GM18507 (cell line): ENCODE data around the gene ZNF343.

Experiments used
- DNase-seq: peaks from one replicate; pipeline ENCODE4 v3.0.0; 2011; ENCODE audit warnings: low read depth; ENCODE audit not compliant: insufficient read length; ENCODE audit errors: extremely low spot score
- FAIRE-seq: peaks from 2 replicates; lab custom pipeline; 2011; peaks lifted over from hg19 to GRCh38; lab: Jason Lieb, UNC

Gene ZNF343

DNA sequence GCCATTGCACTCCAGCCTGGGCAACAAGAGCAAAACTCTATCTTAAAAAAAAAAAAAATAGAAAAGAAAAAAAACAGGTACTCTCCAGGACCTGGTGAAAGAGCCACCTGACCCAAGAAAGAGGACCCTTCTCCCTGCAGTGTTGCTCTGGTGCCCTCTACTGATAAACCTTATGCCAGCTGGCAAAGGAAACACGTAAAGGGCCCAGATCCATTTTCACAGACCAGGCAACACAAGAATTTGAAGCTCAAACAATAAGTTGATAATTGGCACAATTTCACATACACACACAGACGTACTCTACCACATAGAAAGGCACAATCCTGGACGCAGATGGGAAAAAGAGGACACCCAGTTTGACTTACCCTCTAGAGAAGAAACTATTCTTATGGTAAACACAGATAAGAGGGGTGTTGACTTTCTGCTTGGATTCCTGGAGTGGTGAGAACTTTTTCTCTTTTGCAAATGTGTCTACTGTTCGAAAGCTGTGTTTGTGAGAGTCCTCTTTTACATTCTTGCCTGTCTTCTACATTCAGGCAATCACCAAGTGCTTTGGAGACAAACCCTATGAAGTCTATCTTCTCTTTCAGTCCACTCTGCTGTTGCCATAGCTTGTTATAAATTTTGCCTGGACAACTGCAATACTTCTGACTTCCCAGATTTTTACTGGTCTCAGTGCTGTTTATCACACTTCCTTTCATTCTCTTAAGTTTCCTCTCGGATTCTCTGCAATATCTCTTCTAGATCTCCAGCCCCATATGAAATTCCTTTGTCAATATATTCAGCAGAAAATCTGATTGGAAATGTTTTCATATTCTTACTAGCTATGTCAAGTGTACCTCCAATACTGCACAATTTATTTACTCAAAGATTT is 31.7 kb downstream of the ZNF343 start:
- FAIRE-seq (no peak), DNase-seq (no peak)

DNA sequence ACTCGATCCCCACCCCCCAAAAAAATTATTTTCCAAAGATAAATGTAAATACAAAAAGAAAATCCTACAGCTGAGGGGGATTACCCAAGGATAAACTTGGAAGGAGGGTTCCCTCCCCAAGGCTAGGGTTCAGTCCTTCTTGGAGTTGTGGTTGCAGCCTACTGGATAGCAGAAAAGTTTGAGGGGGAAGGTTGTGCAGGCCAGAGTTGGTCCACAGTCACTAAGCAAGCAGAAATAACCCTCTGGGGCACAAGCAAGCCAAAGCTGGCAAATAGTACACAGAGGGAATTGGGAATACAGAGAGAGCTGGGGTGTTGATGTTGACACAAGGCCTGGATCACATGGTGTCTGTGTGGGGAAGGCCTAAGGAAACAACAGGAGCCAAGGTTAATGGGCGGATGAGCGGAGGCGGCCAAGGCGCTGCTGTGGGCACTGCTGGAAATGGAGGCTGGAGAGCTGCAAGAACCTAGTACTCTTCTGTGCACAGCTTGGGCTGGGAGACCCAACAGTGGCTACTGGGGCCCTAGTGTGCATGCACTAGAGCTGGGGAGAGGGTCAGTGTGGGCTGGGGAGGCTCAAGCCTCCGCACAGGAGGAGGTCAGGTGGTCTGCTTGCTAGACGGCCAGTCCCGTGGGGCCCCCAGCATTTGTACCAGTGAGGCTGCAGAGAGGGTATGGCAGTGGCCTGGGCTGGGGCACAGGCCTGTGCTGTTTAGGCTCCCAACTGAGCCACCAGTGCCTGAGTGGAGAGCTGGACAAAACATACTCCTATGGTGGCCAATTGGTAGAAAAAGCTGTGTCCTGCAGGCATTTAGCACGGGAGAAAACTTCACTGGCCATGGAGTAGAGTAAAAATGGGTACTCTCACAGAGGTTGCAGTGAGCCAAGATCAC is 32.6 kb downstream of the ZNF343 start:
- no peak for FAIRE-seq
- no peak for DNase-seq

DNA sequence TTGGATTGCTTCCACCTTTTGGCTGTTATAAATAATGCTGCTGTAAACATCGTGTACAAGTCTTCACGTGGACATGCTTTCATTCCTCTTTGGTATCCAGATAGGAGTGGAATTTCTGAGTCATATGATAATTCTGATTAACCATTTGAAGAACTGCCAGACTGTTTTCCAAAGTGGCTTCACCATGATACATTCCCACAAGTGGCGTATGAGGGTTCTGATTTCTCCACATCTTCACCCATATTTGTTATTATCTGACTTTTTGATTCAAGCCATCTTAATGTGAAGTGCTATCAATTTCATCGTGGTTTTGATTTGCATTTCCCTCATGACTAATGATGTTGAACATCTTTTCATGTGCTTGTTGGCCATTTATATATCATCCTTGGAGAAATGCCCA is 35.2 kb downstream of the ZNF343 start:
- FAIRE-seq (no peak), DNase-seq (no peak)

DNA sequence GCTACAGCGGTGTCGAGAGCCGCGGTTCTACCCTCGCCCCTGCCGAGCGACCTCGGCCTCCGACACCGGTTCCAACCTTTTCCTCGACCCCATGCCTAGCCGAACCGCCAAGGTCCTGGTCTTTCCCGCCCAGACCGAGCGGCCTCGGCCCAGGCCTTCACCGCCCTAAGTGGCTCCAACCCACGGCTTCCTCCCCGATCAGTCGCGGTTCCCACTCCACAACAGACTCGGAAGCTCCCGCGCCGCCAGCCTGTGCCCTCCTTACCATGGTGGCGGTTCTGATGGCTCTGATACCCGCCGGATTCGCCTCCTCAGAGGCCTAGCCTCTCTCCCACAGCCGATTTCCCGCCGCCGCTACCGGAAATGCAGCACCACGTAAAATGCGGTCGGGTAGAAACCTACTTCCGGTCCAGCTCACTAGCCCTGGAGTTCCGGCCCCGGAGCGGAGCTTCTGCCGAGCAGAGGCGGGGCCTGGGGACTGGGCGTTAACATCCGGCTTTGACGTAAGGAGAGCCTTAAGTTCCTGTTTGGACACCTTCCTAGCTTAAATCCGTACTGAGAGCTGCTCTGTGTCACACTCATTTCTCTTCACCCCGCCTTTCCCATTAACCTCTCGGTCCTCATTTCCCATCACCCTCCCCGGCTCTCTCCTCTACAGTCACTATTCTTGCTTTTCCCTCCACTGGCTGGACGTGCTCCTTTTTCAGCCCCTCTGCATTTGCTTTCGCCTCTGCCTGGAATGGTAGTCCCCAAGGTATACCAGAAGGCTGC is 38.1 kb downstream of the ZNF343 start, which contains the start of gene SNRPB:
Gene SNRPB, minus strand, starts transcription at position 367 of the 771 bp plus-strand sequence. Its CDS starts 99 bp downstream, at position 268.
- FAIRE-seq (peak; percentile 97), DNase-seq (peak; percentile 97)

DNA sequence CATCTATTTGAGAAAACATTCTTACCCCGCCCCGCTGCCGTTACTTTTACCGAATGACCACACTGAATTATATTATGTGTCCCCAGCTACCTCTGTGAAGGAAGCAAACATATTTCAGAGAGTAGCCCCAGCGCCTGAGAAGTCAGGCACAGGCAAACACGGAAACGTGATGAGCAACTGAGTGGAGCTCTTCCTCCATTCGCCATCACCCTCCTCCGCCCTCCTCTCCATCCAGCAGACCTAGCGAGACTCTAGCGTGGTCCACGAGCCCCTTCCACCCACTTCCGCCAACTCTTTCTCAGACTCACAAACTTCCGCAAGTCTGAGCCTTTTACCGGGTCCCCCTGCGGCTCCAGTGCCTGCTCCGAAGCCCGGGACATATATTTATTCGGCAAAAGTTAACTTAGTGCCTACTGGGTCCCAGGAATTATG is 38.7 kb downstream of the ZNF343 start:
- FAIRE-seq (peak; percentile 81), DNase-seq (peak; percentile 54)

DNA sequence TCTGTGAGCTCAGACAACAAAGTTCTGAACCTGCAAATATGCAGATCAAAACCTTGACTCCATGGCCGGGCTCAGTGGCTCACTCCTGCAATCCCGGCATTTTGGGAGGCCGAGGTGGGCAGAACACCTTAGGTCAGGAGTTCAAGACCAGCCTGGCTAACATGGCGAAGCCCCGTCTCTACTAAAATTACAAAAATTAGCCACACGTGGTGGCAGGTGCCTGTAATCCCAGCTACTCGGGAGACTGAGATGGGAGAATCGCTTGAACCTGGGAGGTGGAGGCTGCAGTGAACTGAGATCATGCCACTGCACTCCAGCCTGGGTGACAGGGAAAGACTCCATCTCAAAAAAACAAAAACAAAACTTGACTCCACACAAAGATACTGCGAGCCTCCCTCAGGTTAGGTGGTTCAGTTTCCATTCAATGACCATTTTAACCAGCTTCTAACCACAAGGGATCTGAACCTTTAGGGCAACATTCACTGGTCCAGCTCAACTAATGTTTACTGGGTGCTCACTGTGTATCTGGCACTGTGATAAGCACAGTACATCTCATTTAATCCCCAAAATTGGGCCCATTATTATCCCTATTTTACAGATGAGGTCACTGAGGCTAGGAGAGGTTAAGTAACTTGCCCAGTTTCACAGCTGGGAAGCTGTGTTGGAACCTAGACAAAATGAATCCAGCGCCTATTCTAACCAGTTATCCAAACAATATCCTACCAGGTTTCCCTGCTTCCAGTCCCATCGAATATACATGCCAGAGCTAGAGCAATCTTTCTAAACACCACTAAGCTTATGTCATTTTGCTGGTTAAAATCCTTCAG is 39.9 kb downstream of the ZNF343 start:
- DNase-seq = no peak
- no peak for FAIRE-seq

DNA sequence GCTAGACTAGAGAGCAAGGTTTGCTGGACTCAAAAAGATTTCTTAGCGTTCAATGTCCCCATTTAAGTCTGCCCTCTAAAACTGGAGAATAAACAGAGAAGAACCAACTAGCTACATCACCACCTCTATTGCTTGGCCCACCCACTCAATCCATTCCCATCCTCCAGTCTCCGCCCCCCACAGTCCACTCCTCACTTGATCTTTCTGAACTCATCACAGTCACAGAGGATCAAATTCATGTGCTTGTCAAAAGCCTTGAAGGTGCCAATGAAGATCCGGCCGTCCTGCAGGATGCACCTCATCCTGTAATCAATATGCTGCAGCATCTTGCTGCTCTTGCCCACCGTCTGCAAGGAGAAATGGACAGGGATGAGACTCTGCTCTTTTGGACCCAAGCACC is 41.3 kb downstream of the ZNF343 start:
- no peak for FAIRE-seq

DNA sequence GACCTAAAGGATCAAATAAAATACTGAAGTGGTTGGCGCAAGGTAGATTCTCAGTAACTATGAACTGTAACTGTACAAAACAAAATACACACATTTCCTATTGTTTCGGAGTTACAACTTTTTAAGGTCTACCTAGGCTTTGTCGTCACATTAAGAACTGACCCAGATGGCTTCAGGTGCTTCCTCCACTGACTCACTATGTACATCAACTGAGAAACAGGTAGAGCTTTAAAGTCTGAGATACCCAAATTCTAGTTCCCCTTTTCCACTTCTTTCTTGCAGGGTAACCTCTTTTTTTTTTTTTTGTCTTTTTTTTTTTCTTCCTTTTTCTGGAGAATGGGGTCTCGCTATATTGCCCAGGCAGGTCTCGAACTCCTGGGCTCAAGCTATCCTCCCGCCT is 43.6 kb downstream of the ZNF343 start:
- DNase-seq (no peak), FAIRE-seq (no peak)

More for the DNA sequence above, 41.3 kb downstream of the ZNF343 start:
- DNase-seq = no peak

DNA sequence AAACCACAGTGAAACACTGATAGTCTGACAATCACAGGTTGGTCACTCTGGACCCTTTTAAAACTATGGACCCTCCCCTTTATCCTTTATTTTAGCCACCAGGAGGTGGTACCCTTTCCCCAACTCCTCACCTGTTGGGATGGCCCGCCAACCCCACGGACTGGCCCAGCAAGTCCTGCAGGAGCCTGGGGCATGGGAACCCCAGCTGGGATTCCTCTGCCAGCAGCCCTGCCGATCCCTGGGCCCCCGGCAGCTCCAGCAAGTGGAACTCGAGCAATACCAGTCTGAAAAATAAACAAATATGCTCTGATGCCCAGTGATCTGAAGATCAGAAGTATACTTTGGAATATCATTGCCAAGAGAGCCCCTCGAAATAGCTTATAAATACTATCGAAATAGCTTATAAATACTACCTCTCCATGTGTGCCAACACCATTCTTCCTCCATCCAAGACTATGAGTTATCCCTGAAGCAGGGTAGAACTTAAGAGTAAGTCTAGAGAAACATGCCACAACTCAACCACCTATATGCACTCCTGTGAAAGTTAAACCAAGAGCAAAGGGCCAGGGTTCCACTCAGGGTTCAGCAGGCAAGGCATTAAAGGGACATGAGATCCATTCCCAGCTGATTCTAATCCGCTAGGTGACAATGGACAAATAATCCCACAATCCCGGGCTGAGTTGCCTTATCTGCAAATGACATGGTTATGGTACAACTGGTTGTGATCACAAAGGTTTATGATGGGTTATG is 44.9 kb downstream of the ZNF343 start:
- DNase-seq (no peak), FAIRE-seq (no peak)

DNA sequence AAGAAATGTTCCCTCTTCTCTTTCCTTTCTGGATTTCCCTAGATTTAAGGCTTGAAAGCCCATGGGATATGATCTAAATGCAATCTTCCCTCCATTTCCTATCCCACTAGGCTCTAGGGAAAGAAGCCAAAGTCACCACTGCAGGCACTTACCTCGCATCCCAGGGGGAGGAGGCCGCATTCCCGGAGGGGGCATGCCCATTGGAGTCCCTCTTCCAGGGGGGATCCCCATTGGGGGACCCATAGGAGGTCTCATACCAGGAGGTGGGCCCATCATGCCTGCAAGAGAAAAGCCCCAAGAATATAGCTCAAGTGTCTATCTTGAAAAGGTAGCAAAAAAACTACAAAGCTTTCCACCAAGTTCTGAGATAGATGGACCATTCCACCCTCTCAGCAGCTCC is 46.2 kb downstream of the ZNF343 start:
- DNase-seq (no peak), FAIRE-seq (no peak)

DNA sequence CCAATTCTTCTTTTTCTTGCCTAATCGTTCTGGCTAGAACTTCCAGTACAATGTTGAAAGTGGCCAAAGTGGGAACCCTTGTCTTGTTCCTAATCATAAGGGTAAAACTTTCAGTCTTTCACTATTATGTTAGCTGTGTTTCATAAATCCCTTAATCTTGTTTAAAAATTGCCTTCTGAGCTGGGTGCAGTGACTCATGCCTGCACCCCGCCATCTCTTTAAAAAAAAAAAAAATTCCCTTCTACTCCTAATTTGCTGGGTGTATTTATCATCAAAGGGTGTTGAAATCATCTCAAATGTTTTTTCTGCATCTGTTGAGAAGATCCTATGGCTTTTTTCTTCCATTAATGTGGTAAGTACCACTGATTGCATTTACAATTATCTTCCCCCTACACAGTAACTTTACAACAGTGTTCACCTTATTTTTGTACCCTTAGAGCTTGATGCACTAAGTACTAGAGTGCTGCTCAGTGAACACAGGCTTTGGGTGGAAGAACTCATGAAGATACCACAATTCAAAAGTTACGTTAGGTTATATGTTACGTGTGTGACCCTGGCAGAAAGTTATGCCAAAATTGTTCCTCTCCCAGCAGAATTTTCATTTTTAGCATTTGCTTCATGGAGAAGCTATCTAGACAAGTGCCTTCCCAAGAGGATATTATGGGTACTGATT is 47.8 kb downstream of the ZNF343 start:
- FAIRE-seq (no peak), DNase-seq (no peak)

DNA sequence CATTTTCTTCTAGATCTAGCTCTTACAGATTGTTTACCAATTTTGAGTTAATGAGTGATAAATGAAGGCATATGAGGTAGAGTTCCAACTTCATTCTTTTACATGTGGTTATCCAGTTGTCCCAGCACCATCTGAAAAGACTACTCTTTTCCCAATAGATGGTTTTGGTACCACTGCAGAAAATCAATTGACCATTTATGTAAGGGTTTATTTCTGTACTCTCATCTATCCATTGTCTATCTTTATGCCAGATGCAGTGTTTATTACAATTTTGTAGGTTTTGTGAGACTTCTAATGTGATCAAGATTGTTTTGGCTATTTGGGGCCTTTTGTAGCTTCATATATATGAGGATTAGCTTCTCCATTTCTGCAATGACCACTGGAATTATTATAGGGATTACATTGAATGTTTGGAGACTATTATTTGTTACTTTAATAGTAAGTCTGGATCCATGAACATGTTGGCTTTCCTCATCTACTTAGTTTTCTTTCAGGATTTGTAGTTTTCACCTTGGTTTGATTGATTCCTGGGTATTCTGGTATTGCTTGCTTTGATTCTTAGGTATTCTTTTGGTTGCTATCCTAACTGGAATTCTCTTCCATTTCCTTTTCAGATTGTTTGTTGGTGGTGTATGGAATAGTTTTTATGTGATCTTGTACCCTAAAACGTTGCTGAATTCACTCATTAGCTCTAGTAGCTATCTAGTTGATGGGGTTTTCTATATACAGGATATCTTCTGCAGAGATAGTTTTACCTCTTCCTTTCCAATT is 48.5 kb downstream of the ZNF343 start:
- DNase-seq (no peak), FAIRE-seq (no peak)

DNA sequence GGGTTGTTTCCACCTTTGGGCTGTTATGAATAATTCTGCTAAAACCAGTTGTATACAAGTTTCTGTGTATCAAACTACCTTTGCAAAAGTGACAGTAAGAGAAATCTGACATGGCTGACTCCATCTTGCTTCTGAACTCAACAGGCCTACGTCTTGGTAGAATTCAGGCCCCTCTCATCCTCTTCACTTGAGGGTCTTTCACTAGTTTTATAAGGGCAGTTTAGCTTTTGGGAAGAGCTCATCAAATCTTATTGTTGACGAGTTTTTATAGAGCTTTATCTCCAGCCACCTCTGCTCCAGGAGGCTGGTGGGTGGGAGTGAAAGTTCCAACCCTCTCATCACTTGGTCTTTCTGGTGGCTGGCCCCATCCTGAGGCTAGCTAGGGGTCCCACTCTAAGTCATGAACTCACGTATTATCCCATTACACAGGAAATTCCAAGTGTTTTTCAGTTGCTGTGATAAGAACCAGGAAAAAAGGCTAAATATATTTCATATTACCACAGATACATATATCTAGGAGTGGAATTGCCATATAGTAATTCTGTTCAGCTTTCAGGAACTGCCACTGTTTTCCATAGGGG is 49.7 kb downstream of the ZNF343 start:
- FAIRE-seq (no peak), DNase-seq (no peak)

DNA sequence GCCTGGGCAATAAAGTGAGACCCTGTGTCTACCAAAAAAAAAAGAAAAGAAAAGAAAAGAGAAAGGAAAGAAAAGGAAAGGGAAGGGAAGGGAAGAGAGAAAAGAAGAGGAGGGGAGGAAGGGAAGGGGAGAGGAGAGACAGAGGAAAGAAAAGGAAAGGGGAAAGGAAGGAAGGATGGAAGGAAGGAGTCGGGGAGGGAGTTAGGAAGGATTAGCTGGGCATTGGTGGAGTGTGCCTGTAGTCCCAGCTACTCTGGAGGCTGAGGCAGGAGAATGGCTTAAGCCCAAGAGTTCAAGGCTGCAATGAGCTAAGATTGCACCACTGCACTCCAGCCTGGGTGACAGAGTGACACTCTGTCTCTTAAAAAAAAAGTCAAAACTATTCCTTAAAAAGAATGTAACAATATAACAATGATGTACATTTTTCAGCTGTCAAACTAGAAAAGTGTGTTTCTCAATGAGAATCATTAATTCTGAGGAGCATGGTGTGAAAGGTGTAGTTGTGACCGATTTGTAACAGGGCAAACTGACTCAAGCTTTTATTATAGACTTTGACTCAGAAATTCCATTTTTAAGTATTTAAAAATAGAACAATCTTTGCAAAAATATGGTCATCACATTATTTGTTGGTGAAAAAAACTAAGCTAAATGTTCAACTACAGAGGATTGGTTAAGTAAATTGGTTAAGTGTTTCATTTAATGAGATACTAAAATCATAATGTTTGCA is 52.8 kb downstream of the ZNF343 start:
- FAIRE-seq (no peak), DNase-seq (no peak)

DNA sequence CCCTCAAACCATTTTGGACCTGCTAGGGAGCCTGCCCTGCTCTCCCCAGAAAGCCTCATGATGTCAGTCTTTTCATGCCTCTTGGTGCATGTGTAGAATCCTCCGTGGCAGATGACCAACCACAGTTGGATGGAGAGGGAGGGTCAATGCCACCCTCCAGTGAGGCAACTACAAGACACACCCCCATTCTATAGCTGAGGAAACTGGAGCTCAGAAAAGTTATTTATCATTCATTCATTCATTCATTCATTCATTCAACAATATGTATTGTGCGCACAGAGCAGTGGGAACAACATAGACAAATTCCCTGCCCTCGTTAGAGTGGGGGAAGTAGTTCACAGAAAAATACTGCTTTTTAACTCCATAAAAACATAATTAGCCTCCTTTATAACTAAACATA is 54.9 kb downstream of the ZNF343 start:
- DNase-seq (no peak), FAIRE-seq (no peak)
